ENCODE data around the gene SNX13.

Gene SNX13

DNA sequence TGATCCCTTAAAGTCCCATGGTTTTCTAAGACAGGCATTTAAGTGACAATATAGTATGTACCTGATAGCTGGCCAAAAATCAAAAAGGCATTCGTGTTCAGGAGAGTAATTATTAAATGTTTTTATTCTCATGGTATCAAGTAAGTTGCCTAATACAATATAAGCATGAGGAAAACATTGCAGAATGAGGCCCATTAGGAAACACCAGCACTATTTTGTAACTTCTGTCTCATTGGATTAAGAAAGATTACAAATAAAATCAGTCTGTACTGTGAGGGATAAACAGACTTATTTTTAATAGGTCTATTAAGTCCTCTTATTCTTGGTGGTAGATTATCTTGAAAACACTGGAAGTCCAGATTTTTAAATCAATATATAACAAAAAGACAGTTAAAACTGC, 110.1 kb downstream of the SNX13 start:
- Histone ChIP-seq H3K4me2 (ENCODE audit: low read length) (no peak overlapping the region), H3K27me3 (ENCODE audit: control insufficient read depth, insufficient read depth, low read length) (no peaks in the 10 kb centered on the region), H3K9ac (no peak overlapping the region), H3K27ac (no peak overlapping the region), H3K79me2 (no peaks in the 10 kb centered on the region), H2AFZ (no peak overlapping the region), H3K4me3 (ENCODE audit: low read depth, low read length) (no peak overlapping the region), H3K9me3 (ENCODE audit: control insufficient read depth, low read length) (no peaks in the 10 kb centered on the region), H3K36me3 (ENCODE audit: control insufficient read depth, insufficient read depth, low read length) (no peaks in the 10 kb centered on the region), H3K4me1 (no peaks in the 10 kb centered on the region)
- no peak for TF ChIP-seq CTCF (IDR thresholded peaks at IDR 0.05)

DNA sequence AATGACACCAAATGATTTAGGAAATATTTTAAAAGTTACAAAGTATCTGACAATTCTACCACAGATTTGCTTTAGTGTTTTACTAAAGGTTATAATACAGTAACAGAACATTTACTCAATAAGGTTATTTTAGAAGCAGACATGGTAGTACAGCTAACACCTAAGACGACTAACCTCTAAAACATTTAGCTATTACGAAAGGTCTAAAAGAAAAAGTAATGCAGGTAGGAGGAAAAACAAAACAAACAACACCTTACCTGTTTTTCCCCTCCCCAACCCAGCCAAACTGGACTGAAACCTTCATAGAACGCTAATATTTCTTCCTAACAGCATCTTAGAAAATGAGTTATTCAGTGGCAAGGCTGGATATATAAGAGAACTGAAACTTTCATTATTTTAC, 111.3 kb downstream of the SNX13 start:
- Histone ChIP-seq H3K27ac (no peak overlapping the region), H3K4me2 (ENCODE audit: low read length) (no peak overlapping the region), H3K9me3 (ENCODE audit: control insufficient read depth, low read length) (no peaks in the 10 kb centered on the region), H3K27me3 (ENCODE audit: control insufficient read depth, insufficient read depth, low read length) (no peaks in the 10 kb centered on the region), H3K36me3 (ENCODE audit: control insufficient read depth, insufficient read depth, low read length) (no peaks in the 10 kb centered on the region), H2AFZ (no peak overlapping the region), H3K4me1 (no peaks in the 10 kb centered on the region), H3K4me3 (ENCODE audit: low read depth, low read length) (no peak overlapping the region), H3K9ac (no peak overlapping the region), H3K79me2 (no peaks in the 10 kb centered on the region)
- no peak for TF ChIP-seq CTCF (IDR thresholded peaks at IDR 0.05)

DNA sequence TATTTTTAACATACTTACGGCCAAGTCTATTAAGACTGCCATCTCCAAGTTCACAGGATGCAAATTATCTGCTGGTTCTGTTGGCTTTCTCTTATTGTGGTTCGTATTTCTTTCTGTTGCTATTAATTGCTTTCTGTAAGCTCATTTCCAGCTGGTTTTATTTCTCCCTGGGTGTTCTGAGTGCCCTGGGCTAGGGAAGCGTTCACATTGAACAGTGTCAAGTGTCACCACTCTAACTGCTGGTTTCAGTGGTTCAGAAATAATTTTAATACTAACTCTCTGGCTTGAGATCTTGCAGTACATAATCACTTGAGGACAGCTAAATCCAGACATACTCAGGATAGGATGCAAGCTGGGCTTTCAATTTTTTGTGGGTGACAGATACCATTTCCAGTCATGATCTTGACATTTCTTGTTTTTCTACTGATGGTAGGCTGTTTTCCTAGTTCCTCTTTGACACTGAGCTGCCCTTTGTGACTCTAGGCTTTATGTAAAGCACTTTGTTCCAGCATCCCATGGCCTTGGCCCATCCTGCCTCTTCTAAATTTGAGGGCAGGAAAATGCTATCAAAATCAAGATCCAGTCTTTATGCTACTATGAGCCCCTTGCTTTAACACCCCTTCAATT, 117.6 kb downstream of the SNX13 start:
- no peak for TF ChIP-seq CTCF (IDR thresholded peaks at IDR 0.05)
- no peak overlapping the region for H3K9ac ChIP-seq
- H3K36me3 ChIP-seq (ENCODE audit: control insufficient read depth, insufficient read depth, low read length), result peaks cover 4% of the 10 kb centered on the region

GRCh38 chr7:17816903-17817302, 123.4 kb downstream of the SNX13 start:
- H3K9ac ChIP-seq, result no peak overlapping the region
- H3K4me3 ChIP-seq (ENCODE audit: low read depth, low read length), result no peak overlapping the region
- H3K4me1 ChIP-seq, result no peaks in the 10 kb centered on the region
- H3K9me3 ChIP-seq (ENCODE audit: control insufficient read depth, low read length), result no peaks in the 10 kb centered on the region
- no peak overlapping the region for H3K4me2 ChIP-seq (ENCODE audit: low read length)
- TF ChIP-seq CTCF (IDR thresholded peaks at IDR 0.05), result no peak
- no peak overlapping the region for H3K27ac ChIP-seq
- H3K27me3 ChIP-seq (ENCODE audit: control insufficient read depth, insufficient read depth, low read length), result no peaks in the 10 kb centered on the region
- H2AFZ ChIP-seq, result no peak overlapping the region
- H3K79me2 ChIP-seq, result peaks cover 7% of the 10 kb centered on the region
- H3K36me3 ChIP-seq (ENCODE audit: control insufficient read depth, insufficient read depth, low read length), result no peaks in the 10 kb centered on the region

More for the DNA sequence above, 117.6 kb downstream of the SNX13 start:
- Histone ChIP-seq H3K4me2 (ENCODE audit: low read length) (no peak overlapping the region), H3K27me3 (ENCODE audit: control insufficient read depth, insufficient read depth, low read length) (no peaks in the 10 kb centered on the region), H2AFZ (no peak overlapping the region), H3K4me1 (no peaks in the 10 kb centered on the region), H3K9me3 (ENCODE audit: control insufficient read depth, low read length) (no peaks in the 10 kb centered on the region), H3K79me2 (no peaks in the 10 kb centered on the region), H3K4me3 (ENCODE audit: low read depth, low read length) (no peak overlapping the region), H3K27ac (no peak overlapping the region)

GRCh38 chr7:17815318-17815717, 125.0 kb downstream of the SNX13 start:
- H2AFZ ChIP-seq, result no peak overlapping the region
- H3K9ac ChIP-seq, result no peak overlapping the region
- H3K4me1 ChIP-seq, result no peaks in the 10 kb centered on the region
- peaks cover 10% of the 10 kb centered on the region for H3K79me2 ChIP-seq
- H3K27ac ChIP-seq, result no peak overlapping the region
- H3K4me2 ChIP-seq (ENCODE audit: low read length), result no peak overlapping the region
- no peaks in the 10 kb centered on the region for H3K36me3 ChIP-seq (ENCODE audit: control insufficient read depth, insufficient read depth, low read length)
- no peaks in the 10 kb centered on the region for H3K27me3 ChIP-seq (ENCODE audit: control insufficient read depth, insufficient read depth, low read length)
- no peak overlapping the region for H3K4me3 ChIP-seq (ENCODE audit: low read depth, low read length)
- no peak for TF ChIP-seq CTCF (IDR thresholded peaks at IDR 0.05)
- H3K9me3 ChIP-seq (ENCODE audit: control insufficient read depth, low read length), result no peaks in the 10 kb centered on the region

All from parathyroid adenoma (tissue), 2 donors.